Choroid plexus epithelial cell (primary cell): ENCODE data around the gene FANCL.
"Not testable (repeated sequence)": the region's sequence is repeated elsewhere in the genome, so short reads cannot be mapped to it uniquely, and the experiment has no call there.

ENCODE experiments used
- DNase-seq: peaks from one replicate; pipeline ENCODE4 v3.0.0-alpha.2; 2010; ENCODE audit warnings: low read depth
- H3K4me3 ChIP-seq: 2 replicates; pipeline ENCODE4 v1.5.1; 2011; ENCODE audit warnings: low read depth, mild to moderate bottlenecking, control low read depth, low read length, moderate library complexity
- TF ChIP-seq, protein P1 (sequence below): conservative IDR thresholded peaks from 2 replicates; pipeline ENCODE4 v1.5.1; 2011; ENCODE audit warnings: low read depth, mild to moderate bottlenecking, control low read depth, inconsistent platforms, low read length, moderate library complexity

The FANCL gene

DNA sequence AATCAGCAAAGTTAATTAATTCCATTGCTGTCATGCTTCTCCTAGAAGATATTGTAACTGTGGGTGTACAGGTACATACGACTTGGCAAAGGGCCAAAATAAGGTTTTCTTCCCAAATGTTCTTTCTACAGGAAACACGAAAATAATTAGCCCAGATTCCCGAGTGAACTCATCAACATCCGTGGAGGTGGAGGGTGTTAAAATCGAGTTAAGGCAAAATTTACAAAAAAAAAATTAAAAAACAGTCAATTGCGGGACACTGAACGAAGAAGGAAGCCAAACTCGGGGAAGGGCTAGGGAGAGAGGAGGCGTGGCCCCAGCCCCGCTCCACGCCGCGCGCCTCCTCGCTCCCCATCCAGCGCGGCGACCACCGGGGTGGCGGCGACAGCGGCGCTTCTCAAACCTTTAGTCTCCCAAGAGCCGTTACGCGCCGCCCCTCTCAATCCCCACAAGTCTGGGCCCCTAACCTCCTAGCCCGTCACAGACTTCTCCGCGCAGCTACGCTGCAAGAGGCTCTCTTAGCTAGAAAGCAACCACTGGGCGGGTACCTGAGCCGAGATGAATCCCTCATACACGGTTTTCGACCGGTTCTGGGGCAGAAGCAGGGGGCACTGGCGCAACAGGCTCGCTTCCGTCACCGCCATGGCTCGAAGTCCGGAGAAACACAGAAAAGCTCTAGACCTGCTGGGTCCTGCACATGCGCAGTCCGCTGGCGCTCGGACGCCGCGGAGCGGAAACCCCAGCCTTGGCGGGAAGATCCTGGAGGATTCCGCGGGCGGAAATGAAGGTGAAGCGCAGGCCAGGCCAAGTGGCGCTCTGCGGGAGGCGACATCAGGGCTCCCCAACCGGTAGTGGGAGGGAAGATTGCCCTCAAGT lies at the start of gene FANCL:
FANCL (minus strand) TSS at position 656 of the 876 bp plus-strand sequence; CDS start at position 644, 12 bp downstream.
- TF ChIP-seq, protein P1, sequence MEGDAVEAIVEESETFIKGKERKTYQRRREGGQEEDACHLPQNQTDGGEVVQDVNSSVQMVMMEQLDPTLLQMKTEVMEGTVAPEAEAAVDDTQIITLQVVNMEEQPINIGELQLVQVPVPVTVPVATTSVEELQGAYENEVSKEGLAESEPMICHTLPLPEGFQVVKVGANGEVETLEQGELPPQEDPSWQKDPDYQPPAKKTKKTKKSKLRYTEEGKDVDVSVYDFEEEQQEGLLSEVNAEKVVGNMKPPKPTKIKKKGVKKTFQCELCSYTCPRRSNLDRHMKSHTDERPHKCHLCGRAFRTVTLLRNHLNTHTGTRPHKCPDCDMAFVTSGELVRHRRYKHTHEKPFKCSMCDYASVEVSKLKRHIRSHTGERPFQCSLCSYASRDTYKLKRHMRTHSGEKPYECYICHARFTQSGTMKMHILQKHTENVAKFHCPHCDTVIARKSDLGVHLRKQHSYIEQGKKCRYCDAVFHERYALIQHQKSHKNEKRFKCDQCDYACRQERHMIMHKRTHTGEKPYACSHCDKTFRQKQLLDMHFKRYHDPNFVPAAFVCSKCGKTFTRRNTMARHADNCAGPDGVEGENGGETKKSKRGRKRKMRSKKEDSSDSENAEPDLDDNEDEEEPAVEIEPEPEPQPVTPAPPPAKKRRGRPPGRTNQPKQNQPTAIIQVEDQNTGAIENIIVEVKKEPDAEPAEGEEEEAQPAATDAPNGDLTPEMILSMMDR = no peak
- peak within 1 kb of the TSS; percentile 85 for H3K4me3 ChIP-seq
- peak; percentile 85 for DNase-seq

DNA sequence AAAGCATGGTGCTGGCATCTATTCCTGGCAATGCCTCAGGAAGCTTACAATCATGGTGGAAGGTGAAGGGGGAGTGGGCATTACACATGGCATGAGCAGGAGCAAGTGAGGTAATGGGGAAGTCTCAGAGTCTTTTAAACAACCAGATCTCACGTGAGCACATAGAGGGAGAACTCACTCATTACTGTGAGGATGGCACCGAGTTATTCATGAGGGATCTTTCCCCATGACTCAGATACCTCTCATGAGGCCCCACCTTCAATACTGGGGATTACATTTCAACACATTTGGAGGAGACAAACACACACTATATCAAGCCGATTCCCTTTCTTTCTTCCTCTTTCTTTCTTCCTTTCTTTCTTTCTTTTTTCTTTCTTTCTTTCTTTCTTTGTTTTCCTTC lies 47.9 kb upstream of the FANCL start:
- TF ChIP-seq, protein P1 = no peak
- no peak for DNase-seq
- H3K4me3 ChIP-seq = no peak overlapping the region

DNA sequence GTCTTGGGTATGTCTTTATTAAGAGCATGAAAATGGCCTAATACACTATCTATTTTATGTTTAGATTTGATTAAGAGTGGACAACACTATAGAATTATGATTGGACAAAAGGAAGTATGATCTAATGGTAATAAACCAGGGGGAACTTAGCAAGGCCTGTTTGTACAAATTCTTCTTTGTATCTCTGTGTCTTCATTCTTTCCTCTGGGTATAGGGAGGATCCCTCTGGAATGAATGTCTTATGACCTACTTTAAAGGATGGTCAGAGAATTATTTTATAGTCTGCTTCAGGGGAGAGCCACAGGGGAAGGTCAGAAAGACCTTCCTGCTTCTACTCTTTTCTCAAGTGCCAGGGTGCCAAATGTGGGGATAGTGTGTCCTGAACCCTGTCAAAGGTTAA lies 42.8 kb upstream of the FANCL start:
- no peak for DNase-seq
- TF ChIP-seq, protein P1 = no peak
- no peak overlapping the region for H3K4me3 ChIP-seq

DNA sequence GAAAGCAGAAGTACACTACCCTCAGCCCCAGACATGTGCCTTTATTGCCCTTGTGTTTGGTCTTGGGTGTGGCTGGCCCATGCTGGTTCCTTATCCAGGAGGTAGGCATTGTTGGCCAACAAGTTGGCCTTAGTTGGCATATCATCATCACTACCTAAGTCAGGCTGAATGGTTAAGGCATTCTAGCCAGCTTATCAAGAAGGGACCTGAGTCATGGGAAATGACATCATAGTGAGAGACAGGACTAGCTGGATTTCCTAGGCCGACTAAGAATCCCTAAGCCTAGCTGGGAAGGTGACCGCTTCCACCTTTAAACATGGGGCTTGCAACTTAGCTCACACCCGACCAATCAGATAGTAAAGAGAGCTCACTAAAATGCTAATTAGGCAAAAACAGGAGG lies 34.0 kb upstream of the FANCL start:
- H3K4me3 ChIP-seq, DNase-seq: not testable (repeated sequence)

DNA sequence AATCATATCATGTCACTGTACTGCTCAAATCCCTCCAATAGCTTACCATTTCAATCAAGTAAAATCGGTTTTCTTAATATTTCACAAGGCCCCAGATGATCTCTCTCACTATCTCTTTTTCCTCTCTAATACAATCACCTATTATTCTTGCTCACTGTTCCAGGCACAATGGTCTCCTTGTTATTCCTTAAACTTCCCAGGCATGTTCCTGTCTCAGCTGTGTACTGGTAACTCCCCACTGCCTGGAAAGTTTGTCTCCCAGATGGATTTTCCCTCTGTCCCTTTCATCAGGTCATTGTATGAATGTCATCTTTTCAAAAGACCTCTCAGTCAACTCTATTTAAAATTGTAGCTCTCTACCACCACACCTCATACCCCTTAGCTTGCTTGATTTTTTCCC lies 30.7 kb upstream of the FANCL start:
- no peak for DNase-seq
- TF ChIP-seq, protein P1 = no peak
- H3K4me3 ChIP-seq = no peak overlapping the region

DNA sequence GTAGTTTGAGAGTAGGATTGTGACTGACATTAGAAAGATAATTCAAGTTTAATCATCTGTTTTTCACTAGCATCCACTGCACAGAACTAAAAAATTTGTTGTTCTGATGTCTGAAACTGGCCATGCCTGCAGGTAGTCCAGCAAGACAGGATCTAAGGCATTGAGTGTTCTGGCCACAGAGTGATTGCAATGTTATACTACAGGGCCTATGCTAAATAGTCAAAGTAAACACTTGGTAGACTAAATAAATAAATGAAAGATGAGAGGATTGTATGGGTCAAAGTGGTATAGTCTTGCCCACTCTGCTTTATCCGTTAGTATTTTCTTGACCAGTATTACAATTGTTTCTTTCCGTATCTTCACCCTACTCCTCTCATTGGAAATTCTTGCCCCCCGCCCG lies 27.6 kb upstream of the FANCL start:
- TF ChIP-seq, protein P1 = no peak
- no peak overlapping the region for H3K4me3 ChIP-seq
- DNase-seq = no peak

DNA sequence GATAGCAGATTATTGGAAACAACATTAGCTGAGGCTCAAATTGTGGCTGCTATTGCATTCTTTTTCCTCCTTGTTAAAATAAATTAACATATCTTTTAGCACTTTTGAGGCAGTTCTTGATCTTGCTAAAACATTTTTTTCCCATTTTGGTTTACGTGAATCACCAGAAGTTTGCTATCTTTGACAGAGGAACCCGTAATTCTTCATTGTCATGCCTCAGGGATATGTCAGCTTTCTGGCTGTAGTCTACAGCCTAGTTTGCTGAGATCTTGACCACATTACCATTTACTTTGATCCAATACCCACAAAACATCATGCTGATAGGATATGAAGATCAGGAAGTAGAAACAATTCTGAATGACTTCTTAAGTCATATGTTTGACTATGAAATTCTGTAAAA lies 25.1 kb upstream of the FANCL start:
- TF ChIP-seq, protein P1 = no peak
- DNase-seq = no peak
- H3K4me3 ChIP-seq = no peak overlapping the region
